Measurements from ENCODE around the gene RINL. TPM values are rescaled to one million over a fixed set of nuclear protein-coding genes. Genes with fewer than 3 reads are reported as not detected.
"Not testable (repeated sequence)": the region's sequence is repeated elsewhere in the genome, so short reads cannot be mapped to it uniquely, and the experiment has no call there.

RINL gene
- total RNA-seq, 1 experiment from 2014 or later = 0.84 TPM

GRCh38 chr19:38855751-38856150 is 22.3 kb downstream of the RINL start:
- not testable (repeated sequence) for H3K9me3 ChIP-seq (replicated peaks); H3K36me3 ChIP-seq; DNase-seq (ENCODE audit: low read depth in 1 of 2, low spot score in 2 of 2); H3K27ac ChIP-seq; H3K4me3 ChIP-seq; H3K27me3 ChIP-seq (replicated peaks)
- peaks cover 15% of the 10 kb centered on the region for H3K4me1 ChIP-seq (replicated peaks)

- not testable (repeated sequence) for DNase-seq (ENCODE audit: low read depth in 1 of 2, low spot score in 2 of 2)
- H3K4me1 ChIP-seq (replicated peaks) = peaks cover 17% of the 10 kb centered on the region
These were observed 23.1 kb downstream of the RINL start for GRCh38 chr19:38854961-38855360.

GRCh38 chr19:38853214-38853613 is 24.9 kb downstream of the RINL start:
- Histone ChIP-seq H3K4me1 (replicated peaks) (peaks cover 20% of the 10 kb centered on the region), H3K4me3 (no peak overlapping the region), H3K27ac (no peak overlapping the region), H3K9me3 (replicated peaks) (no peaks in the 10 kb centered on the region), H3K27me3 (replicated peaks) (no peaks in the 10 kb centered on the region), H3K36me3 (peaks cover 14% of the 10 kb centered on the region)
- DNase-seq (ENCODE audit: low read depth in 1 of 2, low spot score in 2 of 2) = no peak

More at GRCh38 chr19:38854961-38855360, 23.1 kb downstream of the RINL start:
- H3K36me3 ChIP-seq; H3K9me3 ChIP-seq (replicated peaks); H3K27ac ChIP-seq; H3K4me3 ChIP-seq; H3K27me3 ChIP-seq (replicated peaks): not testable (repeated sequence)

GRCh38 chr19:38852231-38853044 is 25.6 kb downstream of the RINL start:
- peaks cover 21% of the 10 kb centered on the region for H3K36me3 ChIP-seq
- H3K9me3 ChIP-seq (replicated peaks) = no peaks in the 10 kb centered on the region
- H3K27ac ChIP-seq = peak overlapping the region; percentile 88
- H3K4me1 ChIP-seq (replicated peaks) = peaks cover 28% of the 10 kb centered on the region
- H3K4me3 ChIP-seq = peak overlapping the region; percentile 58
- H3K27me3 ChIP-seq (replicated peaks) = no peaks in the 10 kb centered on the region
- peak; percentile 41 to 62 for DNase-seq (ENCODE audit: low read depth in 1 of 2, low spot score in 2 of 2)

GRCh38 chr19:38851622-38852230 is 26.3 kb downstream of the RINL start:
- DNase-seq (ENCODE audit: low read depth in 1 of 2, low spot score in 2 of 2) = peak; percentile 89 to 92
- peaks cover 28% of the 10 kb centered on the region for H3K4me1 ChIP-seq (replicated peaks)
- peak overlapping the region; percentile 88 for H3K27ac ChIP-seq
- no peaks in the 10 kb centered on the region for H3K9me3 ChIP-seq (replicated peaks)
- H3K4me3 ChIP-seq = peak overlapping the region; percentile 58
- H3K27me3 ChIP-seq (replicated peaks) = no peaks in the 10 kb centered on the region
- H3K36me3 ChIP-seq = peaks cover 29% of the 10 kb centered on the region

- no peaks in the 10 kb centered on the region for H3K27me3 ChIP-seq (replicated peaks)
- H3K36me3 ChIP-seq = peaks cover 35% of the 10 kb centered on the region
- peak overlapping the region; percentile 62 for H3K27ac ChIP-seq
- H3K9me3 ChIP-seq (replicated peaks) = no peaks in the 10 kb centered on the region
- peak; percentile 59 to 61 for DNase-seq (ENCODE audit: low read depth in 1 of 2, low spot score in 2 of 2)
- H3K4me1 ChIP-seq (replicated peaks) = peaks cover 28% of the 10 kb centered on the region
- peak overlapping the region; percentile 58 for H3K4me3 ChIP-seq
These were observed 27.0 kb downstream of the RINL start for GRCh38 chr19:38850976-38851621.

- peak in 1 of 2 experiments; percentile 100 for DNase-seq (ENCODE audit: low read depth in 1 of 2, low spot score in 2 of 2)
- Histone ChIP-seq H3K27ac (peak overlapping the region; percentile 62), H3K36me3 (peaks cover 41% of the 10 kb centered on the region), H3K4me1 (replicated peaks) (peaks cover 28% of the 10 kb centered on the region), H3K27me3 (replicated peaks) (no peaks in the 10 kb centered on the region), H3K9me3 (replicated peaks) (no peaks in the 10 kb centered on the region), H3K4me3 (peak overlapping the region; percentile 58)
These were observed 27.6 kb downstream of the RINL start for GRCh38 chr19:38850436-38850975.

- Histone ChIP-seq H3K27me3 (replicated peaks) (no peaks in the 10 kb centered on the region), H3K27ac (peak within 1 kb of the TSS; percentile 100), H3K9me3 (replicated peaks) (no peaks in the 10 kb centered on the region), H3K4me1 (replicated peaks) (peaks cover 28% of the 10 kb centered on the region), H3K4me3 (peak within 1 kb of the TSS; percentile 95), H3K36me3 (peaks cover 46% of the 10 kb centered on the region)
- peak; percentile 99 to 100 for DNase-seq (ENCODE audit: low read depth in 1 of 2, low spot score in 2 of 2)
These were observed 28.1 kb downstream of the RINL start, which contains the start of gene HNRNPL for GRCh38 chr19:38849860-38850435. TSS of gene HNRNPL (minus strand) at chr19:38849986. CDS start at chr19:38849966, 20 bp downstream.

- Histone ChIP-seq H3K9me3 (replicated peaks) (no peaks in the 10 kb centered on the region), H3K27me3 (replicated peaks) (no peaks in the 10 kb centered on the region), H3K4me3 (peak overlapping the region; percentile 95), H3K27ac (peak overlapping the region; percentile 100), H3K36me3 (peaks cover 53% of the 10 kb centered on the region), H3K4me1 (replicated peaks) (peaks cover 28% of the 10 kb centered on the region)
- DNase-seq (ENCODE audit: low read depth in 1 of 2, low spot score in 2 of 2) = peak; percentile 95 to 98
These were observed 28.8 kb downstream of the RINL start for GRCh38 chr19:38849147-38849859.

GRCh38 chr19:38848299-38849146 is 29.6 kb downstream of the RINL start:
- no peak for DNase-seq (ENCODE audit: low read depth in 1 of 2, low spot score in 2 of 2)
- Histone ChIP-seq H3K27me3 (replicated peaks) (no peaks in the 10 kb centered on the region), H3K4me1 (replicated peaks) (peaks cover 28% of the 10 kb centered on the region), H3K9me3 (replicated peaks) (no peaks in the 10 kb centered on the region), H3K4me3 (peak overlapping the region; percentile 95), H3K27ac (peak overlapping the region; percentile 100), H3K36me3 (peaks cover 61% of the 10 kb centered on the region)

- DNase-seq (ENCODE audit: low read depth in 1 of 2, low spot score in 2 of 2) = no peak
- Histone ChIP-seq H3K27me3 (replicated peaks) (no peaks in the 10 kb centered on the region), H3K4me3 (no peak overlapping the region), H3K27ac (no peak overlapping the region), H3K36me3 (peaks cover 85% of the 10 kb centered on the region), H3K9me3 (replicated peaks) (no peaks in the 10 kb centered on the region), H3K4me1 (replicated peaks) (peaks cover 16% of the 10 kb centered on the region)
These were observed 32.0 kb downstream of the RINL start for GRCh38 chr19:38846097-38846496.

- peaks cover 11% of the 10 kb centered on the region for H3K4me1 ChIP-seq (replicated peaks)
- no peak overlapping the region for H3K4me3 ChIP-seq
- H3K36me3 ChIP-seq = peaks cover 91% of the 10 kb centered on the region
- H3K27ac ChIP-seq = no peak overlapping the region
- DNase-seq (ENCODE audit: low read depth in 1 of 2, low spot score in 2 of 2) = no peak
- no peaks in the 10 kb centered on the region for H3K9me3 ChIP-seq (replicated peaks)
- no peaks in the 10 kb centered on the region for H3K27me3 ChIP-seq (replicated peaks)
These were observed 32.6 kb downstream of the RINL start for GRCh38 chr19:38845374-38846024.

Data from SJSA1 (cell line).